Parathyroid adenoma (tissue), 2 donors: ENCODE data around the gene TEX12.

Experiments used
- H2AFZ ChIP-seq: fragments of 300-600 bp; sonication (generic); one replicate; pipeline ENCODE4 v1.7.0; 2017; ENCODE audit warnings: antibody characterized with exemption, mild to moderate bottlenecking
- H3K27ac ChIP-seq: fragments of 300-600 bp; sonication (generic); one replicate; pipeline ENCODE4 v1.7.0; 2017
- H3K27me3 ChIP-seq: fragments of 300-600 bp; sonication (generic); one replicate; pipeline ENCODE4 v1.7.0; 2017; ENCODE audit warnings: low read length; ENCODE audit not compliant: control insufficient read depth, insufficient read depth
- H3K36me3 ChIP-seq: fragments of 300-600 bp; sonication (generic); one replicate; pipeline ENCODE4 v1.7.0; 2017; ENCODE audit warnings: low read length; ENCODE audit not compliant: control insufficient read depth, insufficient read depth
- H3K4me1 ChIP-seq: fragments of 300-600 bp; sonication (generic); one replicate; pipeline ENCODE4 v1.7.0; 2017; ENCODE audit warnings: control low read depth
- H3K4me2 ChIP-seq: fragments of 300-600 bp; sonication (generic); one replicate; pipeline ENCODE4 v1.7.0; 2017; ENCODE audit warnings: low read length
- H3K4me3 ChIP-seq: fragments of 300-600 bp; sonication (generic); one replicate; pipeline ENCODE4 v1.7.0; 2017; ENCODE audit warnings: low read depth, low read length
- H3K79me2 ChIP-seq: fragments of 300-600 bp; sonication (generic); one replicate; pipeline ENCODE4 v1.7.0; 2017; ENCODE audit warnings: control low read depth
- H3K9ac ChIP-seq: fragments of 300-600 bp; sonication (generic); one replicate; pipeline ENCODE4 v1.7.0; 2017; ENCODE audit warnings: mild to moderate bottlenecking
- H3K9me3 ChIP-seq: fragments of 300-600 bp; sonication (generic); one replicate; pipeline ENCODE4 v1.7.0; 2017; ENCODE audit warnings: low read length; ENCODE audit not compliant: control insufficient read depth
- CTCF ChIP-seq: fragments of 300-600 bp; sonication (generic); IDR thresholded peaks from one replicate; pipeline ENCODE4 v1.7.0; 2017; ENCODE audit warnings: antibody characterized with exemption, mild to moderate bottlenecking
- donor health status: primary hyperparathyroidism.

Gene TEX12

DNA sequence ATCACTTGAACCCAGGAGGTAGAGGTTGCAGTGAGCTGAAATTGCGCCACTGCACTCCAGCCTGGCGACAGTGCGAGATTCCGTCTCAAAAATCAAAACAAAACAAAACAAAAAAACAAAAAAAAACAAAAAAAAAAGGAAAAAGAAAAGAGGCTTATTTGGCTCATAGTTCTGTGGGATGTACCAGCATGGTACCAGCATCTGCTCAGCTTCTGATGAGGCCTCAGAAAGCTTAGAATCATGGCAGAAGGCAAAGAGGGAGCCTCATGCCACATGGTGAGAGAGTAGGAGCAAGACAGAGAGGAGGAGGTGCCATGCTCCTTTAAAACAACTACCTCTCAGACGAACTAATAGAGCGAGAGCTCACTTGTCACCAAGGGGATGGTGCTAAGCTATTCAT is 48.4 kb downstream of the TEX12 start:
- Histone ChIP-seq H3K27me3 (no peaks in the 10 kb centered on the region), H3K27ac (no peak overlapping the region), H3K9me3 (no peaks in the 10 kb centered on the region), H3K4me3 (no peak overlapping the region), H2AFZ (no peak overlapping the region), H3K36me3 (no peaks in the 10 kb centered on the region), H3K4me1 (no peaks in the 10 kb centered on the region), H3K4me2 (no peak overlapping the region), H3K9ac (no peak overlapping the region), H3K79me2 (no peaks in the 10 kb centered on the region)
- no peak for TF ChIP-seq CTCF

GRCh38 chr11:112216561-112217105 is 49.5 kb downstream of the TEX12 start:
- no peaks in the 10 kb centered on the region for H3K4me1 ChIP-seq
- H3K4me2 ChIP-seq, result no peak overlapping the region
- no peaks in the 10 kb centered on the region for H3K27me3 ChIP-seq
- H3K27ac ChIP-seq, result no peak overlapping the region
- no peaks in the 10 kb centered on the region for H3K36me3 ChIP-seq
- H3K4me3 ChIP-seq, result no peak overlapping the region
- no peak for TF ChIP-seq CTCF
- no peaks in the 10 kb centered on the region for H3K79me2 ChIP-seq
- no peaks in the 10 kb centered on the region for H3K9me3 ChIP-seq
- no peak overlapping the region for H2AFZ ChIP-seq
- H3K9ac ChIP-seq, result no peak overlapping the region

GRCh38 chr11:112219476-112220232 is 52.5 kb downstream of the TEX12 start:
- TF ChIP-seq CTCF, result peak; percentile 62
- Histone ChIP-seq H3K4me3 (no peak overlapping the region), H3K9ac (no peak overlapping the region), H3K79me2 (no peaks in the 10 kb centered on the region), H3K27ac (no peak overlapping the region), H3K4me2 (no peak overlapping the region), H3K36me3 (no peaks in the 10 kb centered on the region), H3K4me1 (no peaks in the 10 kb centered on the region), H2AFZ (peak overlapping the region; percentile 46), H3K9me3 (no peaks in the 10 kb centered on the region), H3K27me3 (no peaks in the 10 kb centered on the region)

GRCh38 chr11:112221274-112221835 is 54.2 kb downstream of the TEX12 start:
- Histone ChIP-seq H3K9me3 (no peaks in the 10 kb centered on the region), H3K4me1 (no peaks in the 10 kb centered on the region), H3K27ac (no peak overlapping the region), H2AFZ (no peak overlapping the region), H3K9ac (no peak overlapping the region), H3K4me3 (no peak overlapping the region), H3K4me2 (no peak overlapping the region), H3K27me3 (no peaks in the 10 kb centered on the region), H3K36me3 (no peaks in the 10 kb centered on the region), H3K79me2 (peaks cover 3% of the 10 kb centered on the region)
- TF ChIP-seq CTCF, result no peak
